ENCODE data around the gene RPL18A.
A peak's percentile ranks its signal among the peaks of the same experiment; 100 is the strongest.

DNA sequence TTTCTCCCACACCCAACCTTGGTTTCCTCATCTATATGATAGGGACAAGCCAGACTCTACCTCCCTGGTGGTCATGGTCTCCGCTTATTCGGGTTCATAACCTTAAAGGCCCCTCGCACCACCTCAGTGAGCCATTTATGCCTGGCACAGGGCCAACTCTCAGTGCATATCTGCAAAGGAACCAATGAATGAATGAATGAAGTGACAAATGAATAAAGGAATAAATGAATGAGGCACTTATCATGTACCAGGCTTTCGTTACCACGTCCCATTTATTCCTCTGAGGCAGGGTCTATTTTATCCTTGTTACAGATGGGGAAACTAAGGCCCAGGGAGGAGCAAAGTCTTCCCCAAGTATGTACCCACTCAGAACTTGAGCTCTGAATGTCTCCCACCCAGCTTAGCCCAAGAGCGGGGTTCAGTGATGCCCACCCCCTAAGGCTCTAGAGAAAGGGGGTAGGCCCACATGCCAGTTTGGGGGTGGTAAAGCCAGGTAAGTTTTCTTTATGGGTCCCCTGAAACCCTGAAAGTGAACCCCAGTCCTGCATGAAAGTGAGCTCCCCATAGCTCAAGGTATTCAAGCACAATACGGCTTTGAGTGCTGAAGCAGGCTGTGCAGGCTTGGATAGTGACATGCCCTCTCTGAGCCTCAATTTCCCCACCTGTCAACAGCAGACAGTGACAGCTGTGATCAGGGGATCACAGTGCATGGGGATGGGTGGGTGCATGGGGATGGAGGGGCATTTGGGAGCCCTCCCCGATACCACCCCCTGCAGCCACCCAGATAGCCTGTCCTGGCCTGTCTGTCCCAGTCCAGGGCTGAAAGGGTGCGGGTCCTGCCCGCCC, 11.5 kb downstream of the RPL18A start:
- TF ChIP-seq ZFP69B (tag by site-specific recombination; IDR thresholded peaks at IDR 0.05) = no peak
- TF ChIP-seq TCF7L2 (IDR thresholded peaks at IDR 0.05; ENCODE audit: borderline replicate concordance, low read depth, low read length) = no peak
- TF ChIP-seq CTCF (tag by site-specific recombination; IDR thresholded peaks at IDR 0.05) = no peak
- TF ChIP-seq, protein P1, sequence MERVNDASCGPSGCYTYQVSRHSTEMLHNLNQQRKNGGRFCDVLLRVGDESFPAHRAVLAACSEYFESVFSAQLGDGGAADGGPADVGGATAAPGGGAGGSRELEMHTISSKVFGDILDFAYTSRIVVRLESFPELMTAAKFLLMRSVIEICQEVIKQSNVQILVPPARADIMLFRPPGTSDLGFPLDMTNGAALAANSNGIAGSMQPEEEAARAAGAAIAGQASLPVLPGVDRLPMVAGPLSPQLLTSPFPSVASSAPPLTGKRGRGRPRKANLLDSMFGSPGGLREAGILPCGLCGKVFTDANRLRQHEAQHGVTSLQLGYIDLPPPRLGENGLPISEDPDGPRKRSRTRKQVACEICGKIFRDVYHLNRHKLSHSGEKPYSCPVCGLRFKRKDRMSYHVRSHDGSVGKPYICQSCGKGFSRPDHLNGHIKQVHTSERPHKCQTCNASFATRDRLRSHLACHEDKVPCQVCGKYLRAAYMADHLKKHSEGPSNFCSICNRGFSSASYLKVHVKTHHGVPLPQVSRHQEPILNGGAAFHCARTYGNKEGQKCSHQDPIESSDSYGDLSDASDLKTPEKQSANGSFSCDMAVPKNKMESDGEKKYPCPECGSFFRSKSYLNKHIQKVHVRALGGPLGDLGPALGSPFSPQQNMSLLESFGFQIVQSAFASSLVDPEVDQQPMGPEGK (tag by site-specific recombination; IDR thresholded peaks at IDR 0.05) = no peak
- TF ChIP-seq YY1 (tag by site-specific recombination; IDR thresholded peaks at IDR 0.05) = no peak
- peak; percentile 66 for TF ChIP-seq ZNF24 (tag by site-specific recombination; IDR thresholded peaks at IDR 0.05)
- no peak for TF ChIP-seq ZNF473 (tag by site-specific recombination; IDR thresholded peaks at IDR 0.05)

Measured in HEK293 (cell line).